Activated naive CD4-positive, alpha-beta T cell treated with anti-CD3 and anti-CD28 coated beads for 36 hours (primary cell): ENCODE data around the gene ZSCAN20. TPM values are rescaled to one million over a fixed set of nuclear protein-coding genes. Genes with fewer than 3 reads are reported as not detected.

Source experiments
- CTCF ChIA-PET: fragments of 350-600 bp; sonication (Branson Sonifier 250); formaldehyde crosslinking; loops from one replicate; lab custom pipeline; 2021; ENCODE audit warnings: antibody characterized with exemption; lab: Charles Lee
- DNase-seq: peaks from one replicate; pipeline ENCODE4 v3.0.0-alpha.2; 2020
- H3K27ac Mint-ChIP-seq: one replicate; pipeline ENCODE4 v1.8.0; 2021; ENCODE audit warnings: mild to moderate bottlenecking, mixed read lengths
- H3K27me3 Mint-ChIP-seq: one replicate; pipeline ENCODE4 v1.8.0; 2021; ENCODE audit warnings: low read depth, mixed read lengths
- H3K36me3 Mint-ChIP-seq: one replicate; pipeline ENCODE4 v1.8.0; 2021; ENCODE audit warnings: low read depth, mixed read lengths
- H3K4me1 Mint-ChIP-seq: one replicate; pipeline ENCODE4 v1.8.0; 2021; ENCODE audit warnings: low read depth, mixed read lengths
- H3K4me3 Mint-ChIP-seq: one replicate; pipeline ENCODE4 v1.8.0; 2021; ENCODE audit warnings: mild to moderate bottlenecking, moderate library complexity, mixed read lengths
- H3K9me3 Mint-ChIP-seq: one replicate; pipeline ENCODE4 v1.8.0; 2021; ENCODE audit warnings: mixed read lengths
- intact Hi-C: fragments of 100-400 bp; cut with micrococcal nuclease; formaldehyde crosslinking; loops from one replicate; pipeline ENCODE4 v1.15.1; 2023
- total RNA-seq, 2 experiments: library from RNA; stranded (reverse); gene quantifications; one replicate each; pipeline ENCODE4 v1.2.3, GENCODE V29; 2021

The ZSCAN20 gene
- total RNA-seq, 2 experiments from 2014 or later, result 2.5 to 2.6 TPM

DNA sequence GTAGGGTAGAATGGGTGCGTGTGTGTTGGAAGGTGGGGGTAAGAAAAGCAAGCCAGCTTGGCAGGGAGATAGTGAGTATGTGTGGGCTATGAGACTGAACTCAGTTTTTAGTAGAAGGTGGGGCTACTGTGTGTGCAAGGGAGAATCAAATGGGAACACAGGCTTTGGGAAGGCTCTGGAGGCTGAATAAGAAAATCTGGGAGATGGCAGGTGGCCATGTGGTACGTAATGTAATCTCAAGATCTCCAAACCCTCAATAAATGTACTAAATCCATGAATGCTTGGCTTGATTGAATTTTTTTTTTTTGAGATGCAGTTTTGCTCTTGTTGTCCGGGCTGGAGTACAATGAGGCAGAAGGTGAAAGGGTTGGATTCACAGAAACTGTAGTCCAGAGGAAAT lies 3.5 kb upstream of the ZSCAN20 start:
- intact Hi-C loops, result no loop called here
- no peaks in the 10 kb centered on the region for H3K9me3 Mint-ChIP-seq
- H3K4me1 Mint-ChIP-seq, result peaks cover 24% of the 10 kb centered on the region
- no peak for DNase-seq
- H3K27me3 Mint-ChIP-seq, result no peaks in the 10 kb centered on the region
- no peak overlapping the region for H3K27ac Mint-ChIP-seq
- no peaks in the 10 kb centered on the region for H3K36me3 Mint-ChIP-seq
- CTCF ChIA-PET, result interaction anchor here (1.2 to 3.4 kb wide), 4 partner anchors 13 to 174 kb away, joined by 3 to 42 read pairs (median 8); no protein-coding TSS in a partner anchor
- no peak overlapping the region for H3K4me3 Mint-ChIP-seq

GRCh38 chr1:33469691-33470090 lies 2.8 kb upstream of the ZSCAN20 start:
- no peak for DNase-seq
- Mint-ChIP-seq H3K9me3 (no peaks in the 10 kb centered on the region), H3K4me1 (peaks cover 24% of the 10 kb centered on the region), H3K27ac (no peak overlapping the region), H3K36me3 (no peaks in the 10 kb centered on the region), H3K4me3 (no peak overlapping the region), H3K27me3 (no peaks in the 10 kb centered on the region)
- intact Hi-C loops, result loop anchor here (1.0 to 5.0 kb wide), 5 partner anchors 102 to 372 kb away; partner anchors contain the start of gene ZNF362
- CTCF ChIA-PET, result interaction anchor here (0.6 to 3.4 kb wide), 7 partner anchors 17 to 315 kb away, joined by 3 to 42 read pairs (median 3); no protein-coding TSS in a partner anchor

DNA sequence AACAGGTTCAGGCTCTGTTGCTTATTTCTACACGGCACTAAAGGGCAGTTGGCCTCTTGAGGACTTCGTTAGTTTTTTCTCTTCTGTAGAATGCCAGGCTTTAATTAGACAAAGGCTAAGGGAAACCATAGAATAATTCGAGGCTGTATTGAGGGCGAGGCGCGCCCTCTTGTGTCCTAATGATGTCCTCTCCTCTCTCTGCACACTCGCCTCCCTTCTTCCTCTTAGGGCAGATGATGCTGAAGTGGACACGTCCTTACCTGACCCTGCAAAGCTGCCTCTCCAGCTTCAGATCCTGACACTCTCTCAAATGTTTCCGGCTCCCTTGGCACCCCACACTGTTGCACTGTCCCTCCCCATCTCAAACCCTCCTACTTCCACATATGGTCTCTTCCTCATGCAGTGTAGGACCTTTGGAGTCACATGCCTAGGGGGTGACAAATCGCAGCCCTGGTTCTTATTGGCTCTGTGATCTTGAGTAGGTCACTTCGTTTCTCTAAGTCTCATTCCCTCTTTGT lies 1.9 kb upstream of the ZSCAN20 start:
- Mint-ChIP-seq H3K4me3 (peak overlapping the region; percentile 11), H3K4me1 (peaks cover 24% of the 10 kb centered on the region), H3K9me3 (no peaks in the 10 kb centered on the region), H3K36me3 (no peaks in the 10 kb centered on the region), H3K27ac (no peak overlapping the region), H3K27me3 (no peaks in the 10 kb centered on the region)
- CTCF ChIA-PET, result interaction anchor here (0.7 to 3.4 kb wide), 18 partner anchors 10 to 759 kb away, joined by 3 to 42 read pairs (median 4); no protein-coding TSS in a partner anchor
- DNase-seq, result peak; percentile 82
- intact Hi-C loops, result loop anchor here (1.0 to 5.0 kb wide), 5 partner anchors 103 to 373 kb away; partner anchors contain the start of gene ZNF362

DNA sequence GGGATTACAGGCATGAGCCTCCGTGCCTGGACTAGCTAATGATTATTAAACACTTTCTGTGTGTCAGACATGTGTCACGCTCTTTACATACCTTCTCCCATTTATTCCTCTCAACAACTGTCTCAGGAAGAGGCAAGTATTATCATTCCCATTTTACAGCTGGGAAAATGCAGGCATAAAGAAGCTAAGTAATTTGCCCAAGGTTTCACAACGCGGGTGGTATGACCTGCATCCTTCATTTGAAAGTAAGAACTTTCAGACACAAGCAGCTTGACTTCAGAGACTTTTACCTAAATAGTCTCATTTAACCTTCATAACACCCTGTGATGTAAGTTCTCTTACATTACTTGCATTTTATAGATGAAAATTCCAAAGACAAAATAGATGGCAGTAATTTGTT lies 1.0 kb upstream of the ZSCAN20 start:
- Mint-ChIP-seq H3K27me3 (no peaks in the 10 kb centered on the region), H3K27ac (no peak overlapping the region), H3K4me3 (no peak overlapping the region), H3K4me1 (peaks cover 24% of the 10 kb centered on the region), H3K36me3 (no peaks in the 10 kb centered on the region), H3K9me3 (no peaks in the 10 kb centered on the region)
- intact Hi-C loops, result loop anchor here (5.0 kb wide), 3 partner anchors 104 to 374 kb away; partner anchors contain the start of gene ZNF362
- CTCF ChIA-PET, result interaction anchor here (0.6 to 3.4 kb wide), 26 partner anchors 10 to 760 kb away, joined by 3 to 42 read pairs (median 4); no protein-coding TSS in a partner anchor
- DNase-seq, result no peak

- intact Hi-C loops, result loop anchor here (5.0 kb wide), 3 partner anchors 107 to 377 kb away; partner anchors contain the start of gene ZNF362
- DNase-seq, result no peak
- H3K9me3 Mint-ChIP-seq, result no peaks in the 10 kb centered on the region
- no peak overlapping the region for H3K4me3 Mint-ChIP-seq
- no peaks in the 10 kb centered on the region for H3K27me3 Mint-ChIP-seq
- no peak overlapping the region for H3K27ac Mint-ChIP-seq
- H3K4me1 Mint-ChIP-seq, result peaks cover 24% of the 10 kb centered on the region
- H3K36me3 Mint-ChIP-seq, result no peaks in the 10 kb centered on the region
- CTCF ChIA-PET, result no interaction called here
These were observed 1.5 kb downstream of the ZSCAN20 start for GRCh38 chr1:33473900-33474299.

GRCh38 chr1:33477451-33477850 lies 5.0 kb downstream of the ZSCAN20 start:
- Mint-ChIP-seq H3K36me3 (peaks cover 8% of the 10 kb centered on the region), H3K4me1 (peaks cover 10% of the 10 kb centered on the region), H3K27me3 (no peaks in the 10 kb centered on the region), H3K4me3 (no peak overlapping the region), H3K27ac (no peak overlapping the region), H3K9me3 (no peaks in the 10 kb centered on the region)
- intact Hi-C loops, result no loop called here
- CTCF ChIA-PET, result interaction anchor here (0.8 kb wide), 1 partner anchor 106 kb away, joined by 3 read pairs; no protein-coding TSS in a partner anchor
- DNase-seq, result no peak

- intact Hi-C loops, result no loop called here
- Mint-ChIP-seq H3K9me3 (peaks cover 7% of the 10 kb centered on the region), H3K36me3 (peaks cover 37% of the 10 kb centered on the region), H3K4me1 (no peaks in the 10 kb centered on the region), H3K4me3 (no peak overlapping the region), H3K27me3 (no peaks in the 10 kb centered on the region), H3K27ac (no peak overlapping the region)
- no peak for DNase-seq
- CTCF ChIA-PET, result interaction anchor here (0.5 to 2.2 kb wide), 3 partner anchors 11 to 27 kb away, joined by 3 to 6 read pairs (median 5); no protein-coding TSS in a partner anchor
These were observed 10.0 kb downstream of the ZSCAN20 start for GRCh38 chr1:33482412-33482811.

DNA sequence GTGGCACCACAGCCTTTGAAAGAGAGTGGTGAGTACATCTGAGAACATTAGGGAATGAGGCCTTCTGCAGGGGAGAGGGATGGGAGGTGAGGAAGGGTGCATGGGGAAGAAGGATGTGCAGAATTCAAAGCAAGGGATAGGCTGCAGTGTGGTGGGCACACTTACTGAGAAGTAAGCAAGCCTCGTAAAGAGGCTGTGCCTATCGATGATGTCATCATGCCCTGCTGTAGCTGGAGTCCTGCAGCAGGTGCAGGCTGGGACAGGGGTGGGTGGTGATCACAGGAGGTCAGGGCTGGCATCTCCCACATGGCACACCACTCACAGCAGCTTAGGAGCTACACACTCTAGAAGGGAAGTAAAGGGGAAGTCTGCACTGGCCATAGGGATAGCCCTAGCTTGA lies 16.2 kb downstream of the ZSCAN20 start:
- intact Hi-C loops, result no loop called here
- H3K4me1 Mint-ChIP-seq, result no peaks in the 10 kb centered on the region
- H3K27me3 Mint-ChIP-seq, result no peaks in the 10 kb centered on the region
- peaks cover 71% of the 10 kb centered on the region for H3K36me3 Mint-ChIP-seq
- H3K27ac Mint-ChIP-seq, result no peak overlapping the region
- CTCF ChIA-PET, result interaction anchor here (0.5 kb wide), 1 partner anchor 132 kb away, joined by 3 read pairs; no protein-coding TSS in a partner anchor
- no peak overlapping the region for H3K4me3 Mint-ChIP-seq
- peaks cover 11% of the 10 kb centered on the region for H3K9me3 Mint-ChIP-seq
- DNase-seq, result no peak

DNA sequence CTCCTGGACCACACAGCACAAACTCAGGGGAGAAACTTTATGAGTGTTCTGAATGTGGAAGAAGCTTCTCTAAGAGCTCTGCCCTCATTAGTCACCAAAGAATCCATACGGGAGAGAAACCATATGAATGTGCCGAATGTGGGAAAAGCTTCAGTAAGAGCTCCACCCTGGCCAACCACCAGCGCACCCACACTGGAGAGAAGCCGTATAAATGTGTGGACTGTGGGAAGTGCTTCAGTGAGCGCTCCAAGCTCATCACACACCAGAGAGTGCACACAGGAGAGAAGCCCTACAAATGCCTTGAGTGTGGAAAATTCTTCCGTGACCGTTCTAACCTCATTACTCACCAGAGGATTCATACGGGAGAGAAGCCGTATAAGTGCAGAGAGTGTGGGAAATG lies 22.5 kb downstream of the ZSCAN20 start:
- DNase-seq, result no peak
- Mint-ChIP-seq H3K9me3 (peaks cover 44% of the 10 kb centered on the region), H3K27me3 (no peaks in the 10 kb centered on the region), H3K27ac (no peak overlapping the region), H3K4me3 (no peak overlapping the region), H3K4me1 (no peaks in the 10 kb centered on the region), H3K36me3 (peaks cover 58% of the 10 kb centered on the region)
- intact Hi-C loops, result no loop called here
- CTCF ChIA-PET, result interaction anchor here (0.7 kb wide), 1 partner anchor 138 kb away, joined by 3 read pairs; no protein-coding TSS in a partner anchor

DNA sequence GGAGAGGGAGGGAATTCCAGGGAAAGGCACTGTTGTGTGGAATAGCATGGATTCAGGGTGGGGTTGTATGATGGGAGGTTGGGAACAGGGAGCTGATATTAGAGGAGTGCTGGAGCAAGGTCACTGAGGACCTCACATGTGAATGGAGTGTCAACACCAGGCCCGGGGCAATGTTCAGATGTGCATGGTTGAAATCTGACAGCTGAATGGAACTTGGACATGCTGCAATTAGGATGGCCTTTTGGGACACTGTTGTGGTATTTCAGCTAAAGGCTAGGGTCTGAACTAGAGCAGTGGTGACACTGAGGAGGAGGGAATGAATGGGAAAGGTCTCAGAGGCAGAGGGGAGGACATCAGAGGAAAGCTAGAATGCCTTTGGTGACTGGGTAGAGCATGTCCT lies 25.0 kb downstream of the ZSCAN20 start:
- peaks cover 45% of the 10 kb centered on the region for H3K9me3 Mint-ChIP-seq
- no peaks in the 10 kb centered on the region for H3K4me1 Mint-ChIP-seq
- H3K27me3 Mint-ChIP-seq, result no peaks in the 10 kb centered on the region
- intact Hi-C loops, result no loop called here
- H3K27ac Mint-ChIP-seq, result no peak overlapping the region
- DNase-seq, result no peak
- CTCF ChIA-PET, result no interaction called here
- no peak overlapping the region for H3K4me3 Mint-ChIP-seq
- H3K36me3 Mint-ChIP-seq, result peaks cover 38% of the 10 kb centered on the region

GRCh38 chr1:33500547-33500946 lies 28.1 kb downstream of the ZSCAN20 start:
- Mint-ChIP-seq H3K9me3 (peaks cover 23% of the 10 kb centered on the region), H3K27ac (no peak overlapping the region), H3K4me3 (no peak overlapping the region), H3K36me3 (peaks cover 11% of the 10 kb centered on the region), H3K4me1 (no peaks in the 10 kb centered on the region), H3K27me3 (no peaks in the 10 kb centered on the region)
- CTCF ChIA-PET, result no interaction called here
- DNase-seq, result no peak
- intact Hi-C loops, result no loop called here

DNA sequence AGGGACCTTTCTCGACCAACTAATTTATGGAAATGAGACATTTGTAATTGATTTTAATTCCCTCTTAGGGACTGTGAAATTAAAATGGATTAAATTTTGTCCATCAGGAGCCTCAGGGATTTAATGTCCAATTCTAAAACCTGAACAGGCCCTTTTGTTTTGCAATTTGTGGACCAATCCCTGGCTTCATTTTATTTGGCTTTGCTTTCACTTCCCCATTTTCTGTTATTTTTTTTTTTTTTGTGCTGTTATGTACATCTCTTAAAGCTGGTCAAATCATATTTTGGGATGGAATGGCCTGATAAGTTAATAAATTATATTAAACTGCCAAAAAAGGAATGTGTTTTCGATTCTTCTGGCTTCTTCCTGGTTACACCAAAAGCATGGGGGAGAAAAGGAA lies 28.9 kb downstream of the ZSCAN20 start:
- Mint-ChIP-seq H3K27me3 (no peaks in the 10 kb centered on the region), H3K9me3 (peaks cover 16% of the 10 kb centered on the region), H3K4me3 (no peak overlapping the region), H3K4me1 (no peaks in the 10 kb centered on the region), H3K36me3 (peaks cover 3% of the 10 kb centered on the region), H3K27ac (no peak overlapping the region)
- no peak for DNase-seq
- CTCF ChIA-PET, result interaction anchor here (0.9 kb wide), 1 partner anchor 270 kb away, joined by 3 read pairs; no protein-coding TSS in a partner anchor
- intact Hi-C loops, result no loop called here
